HL-60 (cell line): ENCODE results near the gene ANKRD60.

Experiments
- DNase-seq, 2 experiments: peaks; one replicate each; pipeline ENCODE4 v3.0.0-alpha.2; 2010 to 2020; ENCODE audit warnings: low read depth in 1 of 2, low spot score in 1 of 2
- H3K27ac ChIP-seq: fragments of 250-450 bp; sonication (Bioruptor Pico); replicated peaks from 2 replicates; pipeline ENCODE4 v1.5.1; 2020; ENCODE audit warnings: mild to moderate bottlenecking, moderate library complexity
- H3K27me3 ChIP-seq: fragments of 250-450 bp; sonication (Bioruptor Pico); 2 replicates; pipeline ENCODE4 v1.5.1; 2021; ENCODE audit warnings: mild to moderate bottlenecking, moderate library complexity; ENCODE audit not compliant: insufficient read depth, poor library complexity, severe bottlenecking
- H3K4me3 ChIP-seq: replicated peaks from 2 replicates; pipeline ENCODE4 v1.5.1; 2011; ENCODE audit warnings: mild to moderate bottlenecking, control low read depth, low read length; ENCODE audit not compliant: insufficient read depth
- GABPA ChIP-seq: IDR thresholded peaks from 2 replicates; pipeline ENCODE4 v1.6.1; 2012; ENCODE audit warnings: low read depth
- POLR2AphosphoS5 ChIP-seq: IDR thresholded peaks from 2 replicates; pipeline ENCODE4 v1.6.1; 2012; ENCODE audit warnings: low read depth
- SPI1 ChIP-seq: IDR thresholded peaks from 2 replicates; pipeline ENCODE4 v1.6.1; 2012; ENCODE audit warnings: low read depth, mild to moderate bottlenecking, borderline replicate concordance
- TF ChIP-seq, protein P1 (sequence below): IDR thresholded peaks from 2 replicates; pipeline ENCODE4 v1.6.1; 2012; ENCODE audit warnings: low read depth; ENCODE audit not compliant: insufficient replicate concordance
- TF ChIP-seq, protein P2 (sequence below): IDR thresholded peaks from one replicate; pipeline ENCODE4 v1.5.1; 2011; ENCODE audit warnings: low read length, control low read depth, inconsistent platforms; ENCODE audit not compliant: insufficient read depth

Gene ANKRD60

DNA sequence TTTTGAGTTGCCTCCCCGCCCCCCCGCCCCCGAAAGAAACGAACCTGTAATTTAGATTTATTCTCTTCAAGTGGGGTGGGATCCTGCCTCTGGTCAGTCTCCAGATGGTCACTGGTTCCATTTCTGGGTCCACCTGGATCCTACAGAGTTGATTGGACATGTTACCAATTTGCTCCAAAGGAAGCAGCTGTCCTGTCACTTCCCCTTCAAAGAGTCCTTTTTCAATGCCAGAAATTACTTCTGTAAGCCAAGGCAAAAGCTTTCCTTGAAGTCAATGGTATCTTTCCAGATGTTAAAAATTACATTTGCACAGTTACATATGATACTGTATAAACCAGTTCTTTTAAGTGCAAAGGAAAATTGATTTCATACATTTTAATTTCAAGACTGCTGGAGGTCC, 12.0 kb upstream of the ANKRD60 start:
- no peak overlapping the region for H3K27ac ChIP-seq
- DNase-seq: no peak
- H3K4me3 ChIP-seq: no peak overlapping the region
- TF ChIP-seq SPI1 (no peak), GABPA (no peak), POLR2AphosphoS5 (no peak)
- TF ChIP-seq, protein P1, sequence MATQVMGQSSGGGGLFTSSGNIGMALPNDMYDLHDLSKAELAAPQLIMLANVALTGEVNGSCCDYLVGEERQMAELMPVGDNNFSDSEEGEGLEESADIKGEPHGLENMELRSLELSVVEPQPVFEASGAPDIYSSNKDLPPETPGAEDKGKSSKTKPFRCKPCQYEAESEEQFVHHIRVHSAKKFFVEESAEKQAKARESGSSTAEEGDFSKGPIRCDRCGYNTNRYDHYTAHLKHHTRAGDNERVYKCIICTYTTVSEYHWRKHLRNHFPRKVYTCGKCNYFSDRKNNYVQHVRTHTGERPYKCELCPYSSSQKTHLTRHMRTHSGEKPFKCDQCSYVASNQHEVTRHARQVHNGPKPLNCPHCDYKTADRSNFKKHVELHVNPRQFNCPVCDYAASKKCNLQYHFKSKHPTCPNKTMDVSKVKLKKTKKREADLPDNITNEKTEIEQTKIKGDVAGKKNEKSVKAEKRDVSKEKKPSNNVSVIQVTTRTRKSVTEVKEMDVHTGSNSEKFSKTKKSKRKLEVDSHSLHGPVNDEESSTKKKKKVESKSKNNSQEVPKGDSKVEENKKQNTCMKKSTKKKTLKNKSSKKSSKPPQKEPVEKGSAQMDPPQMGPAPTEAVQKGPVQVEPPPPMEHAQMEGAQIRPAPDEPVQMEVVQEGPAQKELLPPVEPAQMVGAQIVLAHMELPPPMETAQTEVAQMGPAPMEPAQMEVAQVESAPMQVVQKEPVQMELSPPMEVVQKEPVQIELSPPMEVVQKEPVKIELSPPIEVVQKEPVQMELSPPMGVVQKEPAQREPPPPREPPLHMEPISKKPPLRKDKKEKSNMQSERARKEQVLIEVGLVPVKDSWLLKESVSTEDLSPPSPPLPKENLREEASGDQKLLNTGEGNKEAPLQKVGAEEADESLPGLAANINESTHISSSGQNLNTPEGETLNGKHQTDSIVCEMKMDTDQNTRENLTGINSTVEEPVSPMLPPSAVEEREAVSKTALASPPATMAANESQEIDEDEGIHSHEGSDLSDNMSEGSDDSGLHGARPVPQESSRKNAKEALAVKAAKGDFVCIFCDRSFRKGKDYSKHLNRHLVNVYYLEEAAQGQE: no peak
- TF ChIP-seq, protein P2, sequence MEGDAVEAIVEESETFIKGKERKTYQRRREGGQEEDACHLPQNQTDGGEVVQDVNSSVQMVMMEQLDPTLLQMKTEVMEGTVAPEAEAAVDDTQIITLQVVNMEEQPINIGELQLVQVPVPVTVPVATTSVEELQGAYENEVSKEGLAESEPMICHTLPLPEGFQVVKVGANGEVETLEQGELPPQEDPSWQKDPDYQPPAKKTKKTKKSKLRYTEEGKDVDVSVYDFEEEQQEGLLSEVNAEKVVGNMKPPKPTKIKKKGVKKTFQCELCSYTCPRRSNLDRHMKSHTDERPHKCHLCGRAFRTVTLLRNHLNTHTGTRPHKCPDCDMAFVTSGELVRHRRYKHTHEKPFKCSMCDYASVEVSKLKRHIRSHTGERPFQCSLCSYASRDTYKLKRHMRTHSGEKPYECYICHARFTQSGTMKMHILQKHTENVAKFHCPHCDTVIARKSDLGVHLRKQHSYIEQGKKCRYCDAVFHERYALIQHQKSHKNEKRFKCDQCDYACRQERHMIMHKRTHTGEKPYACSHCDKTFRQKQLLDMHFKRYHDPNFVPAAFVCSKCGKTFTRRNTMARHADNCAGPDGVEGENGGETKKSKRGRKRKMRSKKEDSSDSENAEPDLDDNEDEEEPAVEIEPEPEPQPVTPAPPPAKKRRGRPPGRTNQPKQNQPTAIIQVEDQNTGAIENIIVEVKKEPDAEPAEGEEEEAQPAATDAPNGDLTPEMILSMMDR: no peak
- H3K27me3 ChIP-seq: peaks cover 2% of the 10 kb centered on the region

DNA sequence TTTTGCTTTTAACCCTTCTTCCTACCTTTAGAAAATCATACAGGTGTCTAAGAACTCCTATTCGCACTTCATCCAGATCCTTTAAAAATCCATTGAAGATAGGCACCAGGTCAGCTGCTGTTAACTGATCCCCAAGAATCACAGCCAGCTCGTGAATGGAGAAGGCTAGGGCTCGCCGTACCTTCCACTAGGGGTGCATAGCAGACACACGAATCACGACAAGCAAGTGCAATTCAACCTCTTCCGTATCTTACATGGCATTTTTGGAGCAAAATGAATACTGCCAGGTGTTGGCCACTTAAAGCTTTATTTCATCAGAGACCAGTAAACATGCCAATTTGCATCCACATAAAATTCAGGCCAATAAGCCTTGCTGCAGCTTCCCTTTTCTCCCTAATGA, 10.8 kb upstream of the ANKRD60 start:
- DNase-seq: no peak
- peaks cover 2% of the 10 kb centered on the region for H3K27me3 ChIP-seq
- TF ChIP-seq GABPA (no peak), SPI1 (no peak), POLR2AphosphoS5 (no peak)
- TF ChIP-seq, protein P1: no peak
- TF ChIP-seq, protein P2: no peak
- H3K27ac ChIP-seq: no peak overlapping the region
- H3K4me3 ChIP-seq: no peak overlapping the region

DNA sequence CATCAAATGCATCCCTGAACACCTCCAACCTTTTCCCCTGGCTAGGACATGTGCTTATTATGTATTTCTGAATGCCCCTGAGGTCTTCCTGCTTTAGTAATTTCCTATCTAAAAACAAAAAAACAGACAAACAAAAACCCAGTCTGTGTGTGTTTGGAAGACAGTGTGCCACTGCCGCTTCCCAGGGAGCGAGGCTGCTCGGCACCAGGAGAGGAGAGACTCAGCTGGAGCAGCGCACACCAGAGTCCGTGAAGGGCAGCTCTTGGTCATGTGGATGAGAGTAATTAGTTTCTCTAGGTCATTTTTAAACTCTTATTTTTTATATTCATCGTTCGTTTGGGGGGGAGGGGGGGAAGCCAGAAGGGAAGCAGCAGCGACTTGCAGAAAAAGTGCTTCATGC, 10.0 kb upstream of the ANKRD60 start:
- Histone ChIP-seq H3K4me3 (no peak overlapping the region), H3K27me3 (peaks cover 2% of the 10 kb centered on the region), H3K27ac (no peak overlapping the region)
- DNase-seq: no peak
- TF ChIP-seq GABPA: no peak

DNA sequence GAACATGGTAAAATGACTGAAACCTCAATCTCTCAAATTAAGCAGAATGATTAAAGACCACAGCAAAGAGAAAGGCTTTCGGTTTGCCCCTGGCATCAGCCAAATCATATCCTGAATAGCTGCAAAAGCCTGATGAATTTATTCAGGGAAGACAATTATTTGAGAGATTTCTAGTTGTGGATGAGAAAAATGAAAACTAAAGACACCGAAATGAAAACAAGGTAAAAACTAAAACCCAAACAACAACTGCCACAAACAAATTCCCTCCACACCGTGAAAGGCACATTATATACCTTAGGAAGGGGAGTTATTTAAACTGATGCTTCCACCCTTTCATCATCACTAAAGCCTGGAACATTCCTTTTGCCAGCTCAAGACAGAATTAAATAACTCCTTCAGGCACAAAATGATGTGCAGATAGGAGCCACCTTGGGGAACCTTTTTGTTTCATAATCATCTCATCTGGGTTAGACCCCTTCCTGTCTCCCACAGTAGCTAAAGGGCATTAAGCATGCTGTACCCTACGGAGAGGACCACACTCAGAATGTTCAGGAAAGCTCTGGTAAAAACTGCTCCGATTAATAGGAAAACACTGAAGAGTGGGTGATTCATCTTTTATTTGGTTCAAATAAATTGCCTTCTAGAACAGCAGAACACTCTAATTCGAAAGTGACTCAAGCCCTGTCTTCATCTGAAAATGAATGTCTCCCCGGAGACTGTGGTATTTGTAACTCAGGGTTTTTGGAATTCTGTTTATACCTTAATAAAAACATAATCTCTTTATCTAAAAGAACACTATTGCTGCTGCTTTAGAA, 9.1 kb upstream of the ANKRD60 start:
- no peak for DNase-seq
- H3K27ac ChIP-seq: no peak overlapping the region
- H3K27me3 ChIP-seq: peaks cover 2% of the 10 kb centered on the region
- no peak overlapping the region for H3K4me3 ChIP-seq
- TF ChIP-seq, protein P2: no peak
- TF ChIP-seq POLR2AphosphoS5: no peak
- TF ChIP-seq, protein P1: no peak
- TF ChIP-seq GABPA: no peak
- TF ChIP-seq SPI1: no peak
